ENCODE measurements around the gene SLC12A7. TPM values are rescaled to one million over a fixed set of nuclear protein-coding genes. Genes with fewer than 3 reads are reported as not detected.
A peak's percentile ranks its signal among the peaks of the same experiment; 100 is the strongest.

Gene SLC12A7
- total RNA-seq, 6 experiments from 2014 or later, result 38.9 to 65.2 (median 53.3) TPM

GRCh38 chr5:1008451-1009358, 103.2 kb downstream of the SLC12A7 start, which contains the start of gene NKD2:
NKD2 (plus strand) TSS chr5:1008802; CDS start chr5:1009058, 256 bp downstream.
- TF ChIP-seq POLR2A (IDR thresholded peaks at IDR 0.05), result peak; percentile 59
- peak; percentile 40 to 83 (median 55) for TF ChIP-seq CTCF (IDR thresholded peaks at IDR 0.05)
- intact Hi-C loops (cut with DNase I), result no loop called here
- peaks cover 0 to 14% (median 2%) of the 10 kb centered on the region in 4 donors for H3K4me1 ChIP-seq
- ATAC-seq (peak; percentile 23 to 45 (median 35)), DNase-seq (peak; percentile 42 to 49 (median 45))
- H3K27ac ChIP-seq, result no peak within 1 kb of the TSS
- WGBS (ENCODE audit: insufficient coverage, low coverage, low lambda C conversion rate, missing lambda C conversion rate), result no CpG with 5 or more reads among the region's 108 CpGs
- H3K36me3 ChIP-seq, result no peaks in the 10 kb centered on the region
- no peaks in the 10 kb centered on the region for H3K9me3 ChIP-seq
- peaks cover 0 to 12% of the 10 kb centered on the region in 2 donors for H3K27me3 ChIP-seq
- peak within 1 kb of the TSS; percentile 31 to 51 (median 32) for H3K4me3 ChIP-seq

- intact Hi-C loops (cut with DNase I), result no loop called here
- H3K4me3 ChIP-seq, result no peak overlapping the region
- H3K27ac ChIP-seq, result no peak overlapping the region
- H3K9me3 ChIP-seq, result no peaks in the 10 kb centered on the region
- ATAC-seq, result no peak
- TF ChIP-seq POLR2A (IDR thresholded peaks at IDR 0.05) (no peak), CTCF (IDR thresholded peaks at IDR 0.05) (no peak)
- no peaks in the 10 kb centered on the region for H3K36me3 ChIP-seq
- H3K4me1 ChIP-seq, result peaks cover 0 to 14% (median 2%) of the 10 kb centered on the region in 4 donors
- peak in 2 of 3 donors; percentile 44 to 45 for DNase-seq
- WGBS (ENCODE audit: insufficient coverage, low coverage, low lambda C conversion rate, missing lambda C conversion rate), result 72% methylated on average over 15 of the region's 23 CpGs
- H3K27me3 ChIP-seq, result peaks cover 0 to 12% of the 10 kb centered on the region in 2 donors
Observed at GRCh38 chr5:1007681-1008450, 104.0 kb downstream of the SLC12A7 start.

- no peaks in the 10 kb centered on the region for H3K9me3 ChIP-seq
- H3K4me3 ChIP-seq, result no peak overlapping the region
- 83% methylated on average over 5 of the region's 17 CpGs for WGBS (ENCODE audit: insufficient coverage, low coverage, low lambda C conversion rate, missing lambda C conversion rate)
- H3K27me3 ChIP-seq, result peaks cover 0 to 12% of the 10 kb centered on the region in 2 donors
- intact Hi-C loops (cut with DNase I), result no loop called here
- ATAC-seq, result no peak
- peaks cover 0 to 14% (median 2%) of the 10 kb centered on the region in 4 donors for H3K4me1 ChIP-seq
- TF ChIP-seq CTCF (IDR thresholded peaks at IDR 0.05) (no peak), POLR2A (IDR thresholded peaks at IDR 0.05) (no peak)
- no peak overlapping the region for H3K27ac ChIP-seq
- peak in 2 of 3 donors; percentile 18 to 44 for DNase-seq
- no peaks in the 10 kb centered on the region for H3K36me3 ChIP-seq
Observed at GRCh38 chr5:1007221-1007680, 104.6 kb downstream of the SLC12A7 start.

- H3K27me3 ChIP-seq, result peaks cover 0 to 12% of the 10 kb centered on the region in 2 donors
- no CpG with 5 or more reads among the region's 5 CpGs for WGBS (ENCODE audit: insufficient coverage, low coverage, low lambda C conversion rate, missing lambda C conversion rate)
- intact Hi-C loops (cut with DNase I), result no loop called here
- no peak for TF ChIP-seq POLR2A (IDR thresholded peaks at IDR 0.05)
- no peak for TF ChIP-seq CTCF (IDR thresholded peaks at IDR 0.05)
- no peaks in the 10 kb centered on the region for H3K9me3 ChIP-seq
- DNase-seq, result peak in 2 of 3 donors; percentile 11 to 35
- H3K4me3 ChIP-seq, result no peak overlapping the region
- peaks cover 0 to 14% (median 2%) of the 10 kb centered on the region in 4 donors for H3K4me1 ChIP-seq
- H3K27ac ChIP-seq, result no peak overlapping the region
- no peaks in the 10 kb centered on the region for H3K36me3 ChIP-seq
- ATAC-seq, result no peak
Observed at GRCh38 chr5:1006656-1007071, 105.2 kb downstream of the SLC12A7 start.

Measured in right lobe of liver (tissue), 6 donors.